Coronary artery (tissue), 2 donors: ENCODE results near the gene STXBP1.

Experiments used
- DNase-seq: peaks from one replicate; pipeline ENCODE4 v3.0.0-alpha.2; 2017; ENCODE audit warnings: low spot score
- H3K27ac ChIP-seq, 2 donors: fragments of 200-600 bp; sonication (generic); one replicate each; pipeline ENCODE4 v1.5.1; 2016 to 2019
- H3K4me3 ChIP-seq: fragments of 200-600 bp; sonication (generic); 2 replicates; pipeline ENCODE4 v1.5.1; 2016; ENCODE audit warnings: mild to moderate bottlenecking, moderate library complexity
- TF ChIP-seq, protein P1 (sequence below): fragments of 200-600 bp; sonication (generic); IDR thresholded peaks from one replicate; pipeline ENCODE4 v1.5.1; 2019; ENCODE audit warnings: antibody characterized with exemption

Gene STXBP1

DNA sequence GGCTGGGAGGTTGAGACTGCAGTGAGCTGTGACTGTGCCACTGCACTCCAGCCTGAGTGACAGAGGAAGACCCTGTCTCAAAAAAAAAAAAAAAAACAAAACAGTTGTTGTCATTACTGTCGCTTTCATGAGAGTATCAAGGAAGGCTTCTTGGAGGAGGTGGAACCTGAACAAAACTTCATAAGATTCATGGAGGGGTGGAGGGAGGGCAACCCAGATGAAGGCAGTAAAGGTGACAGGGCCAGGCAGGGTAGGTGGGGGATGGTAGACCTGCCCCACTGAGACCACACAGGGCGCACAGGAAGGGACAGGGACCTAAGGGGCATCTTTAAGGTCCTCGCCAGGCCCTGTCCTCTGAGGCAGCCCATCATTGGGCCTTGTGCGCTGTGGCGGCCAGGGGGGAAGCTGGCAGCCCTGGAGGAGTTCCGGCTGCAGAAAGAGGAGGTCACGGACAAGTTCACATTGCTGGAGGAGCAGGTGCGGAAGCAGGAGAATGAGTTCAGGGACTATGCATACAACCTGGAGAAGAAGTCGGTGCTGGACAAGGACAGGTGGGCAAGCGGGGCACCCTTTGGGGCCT, 98.2 kb downstream of the STXBP1 start:
- TF ChIP-seq, protein P1, sequence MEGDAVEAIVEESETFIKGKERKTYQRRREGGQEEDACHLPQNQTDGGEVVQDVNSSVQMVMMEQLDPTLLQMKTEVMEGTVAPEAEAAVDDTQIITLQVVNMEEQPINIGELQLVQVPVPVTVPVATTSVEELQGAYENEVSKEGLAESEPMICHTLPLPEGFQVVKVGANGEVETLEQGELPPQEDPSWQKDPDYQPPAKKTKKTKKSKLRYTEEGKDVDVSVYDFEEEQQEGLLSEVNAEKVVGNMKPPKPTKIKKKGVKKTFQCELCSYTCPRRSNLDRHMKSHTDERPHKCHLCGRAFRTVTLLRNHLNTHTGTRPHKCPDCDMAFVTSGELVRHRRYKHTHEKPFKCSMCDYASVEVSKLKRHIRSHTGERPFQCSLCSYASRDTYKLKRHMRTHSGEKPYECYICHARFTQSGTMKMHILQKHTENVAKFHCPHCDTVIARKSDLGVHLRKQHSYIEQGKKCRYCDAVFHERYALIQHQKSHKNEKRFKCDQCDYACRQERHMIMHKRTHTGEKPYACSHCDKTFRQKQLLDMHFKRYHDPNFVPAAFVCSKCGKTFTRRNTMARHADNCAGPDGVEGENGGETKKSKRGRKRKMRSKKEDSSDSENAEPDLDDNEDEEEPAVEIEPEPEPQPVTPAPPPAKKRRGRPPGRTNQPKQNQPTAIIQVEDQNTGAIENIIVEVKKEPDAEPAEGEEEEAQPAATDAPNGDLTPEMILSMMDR, result no peak
- no peak overlapping the region for H3K4me3 ChIP-seq
- no peak overlapping the region for H3K27ac ChIP-seq
- DNase-seq, result no peak

DNA sequence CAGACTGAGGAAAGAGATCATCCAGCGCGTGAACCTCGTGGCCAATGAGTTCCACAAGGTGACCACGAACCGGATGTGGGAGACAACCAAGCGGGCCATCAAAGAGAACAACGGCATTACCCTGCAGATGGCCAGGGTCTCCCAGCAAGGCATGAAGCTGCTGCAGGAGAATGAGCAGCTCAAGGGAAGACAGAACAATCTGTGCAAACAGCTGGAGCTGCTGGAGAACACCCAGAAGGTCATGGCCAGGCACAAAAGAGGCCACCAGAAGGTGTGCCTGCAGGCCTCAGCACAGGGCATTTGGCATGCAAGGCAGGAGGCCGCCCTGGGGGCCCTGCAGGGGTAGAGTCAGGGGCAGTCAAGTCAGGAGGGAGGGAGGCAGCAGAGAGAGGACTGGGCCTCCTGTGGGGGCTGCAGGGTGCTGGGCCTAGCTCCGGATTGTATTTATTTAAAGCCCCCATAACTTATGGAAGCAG, 99.2 kb downstream of the STXBP1 start:
- TF ChIP-seq, protein P1, result no peak
- H3K27ac ChIP-seq, result no peak overlapping the region
- DNase-seq, result no peak
- no peak overlapping the region for H3K4me3 ChIP-seq

DNA sequence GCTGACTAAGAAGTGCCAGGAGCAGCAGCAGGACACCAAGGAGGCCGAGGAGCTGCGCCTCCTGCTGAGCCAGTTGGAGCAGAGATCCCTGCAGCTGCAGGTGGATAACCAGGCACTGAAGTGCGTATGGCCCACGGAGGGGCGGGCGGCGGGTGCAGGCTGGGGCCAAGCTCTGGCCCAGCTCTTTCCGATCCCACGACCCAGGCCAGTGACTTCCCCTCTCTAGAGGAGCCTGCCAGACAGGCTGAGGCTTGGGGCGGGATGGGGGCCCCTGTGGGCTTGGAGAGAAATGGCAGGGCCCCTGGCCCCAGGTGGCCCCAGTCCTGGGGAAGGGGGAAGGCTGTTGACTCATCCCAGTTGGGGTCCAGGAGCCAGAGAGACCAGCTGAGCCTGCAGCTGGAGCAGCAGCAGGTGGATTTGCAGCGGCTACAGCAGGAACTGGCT, 99.8 kb downstream of the STXBP1 start:
- TF ChIP-seq, protein P1, result no peak

DNA sequence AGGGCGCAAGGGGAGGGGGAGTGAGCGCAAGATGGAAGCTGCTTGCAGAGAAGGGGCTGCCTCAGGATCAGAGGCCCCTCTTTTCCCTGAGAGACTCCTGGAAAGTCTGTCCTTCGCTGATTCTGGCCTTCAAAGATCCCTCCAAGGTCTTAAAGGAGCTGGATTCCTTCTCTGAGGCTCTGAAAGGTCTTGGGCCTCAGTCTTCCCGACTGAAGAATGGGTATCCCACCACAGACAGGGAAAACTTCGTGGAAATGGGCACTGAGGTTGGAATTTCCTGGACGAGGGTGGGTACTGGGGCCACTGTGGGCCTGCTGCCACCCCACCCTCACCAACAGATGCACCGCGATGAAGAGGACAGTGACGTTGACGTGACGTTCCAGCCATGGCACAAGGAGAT, 100.3 kb downstream of the STXBP1 start:
- DNase-seq, result no peak
- no peak overlapping the region for H3K4me3 ChIP-seq
- TF ChIP-seq, protein P1, result no peak
- no peak overlapping the region for H3K27ac ChIP-seq

More for the DNA sequence above, 99.8 kb downstream of the STXBP1 start:
- H3K4me3 ChIP-seq, result no peak overlapping the region
- no peak overlapping the region for H3K27ac ChIP-seq
- no peak for DNase-seq

DNA sequence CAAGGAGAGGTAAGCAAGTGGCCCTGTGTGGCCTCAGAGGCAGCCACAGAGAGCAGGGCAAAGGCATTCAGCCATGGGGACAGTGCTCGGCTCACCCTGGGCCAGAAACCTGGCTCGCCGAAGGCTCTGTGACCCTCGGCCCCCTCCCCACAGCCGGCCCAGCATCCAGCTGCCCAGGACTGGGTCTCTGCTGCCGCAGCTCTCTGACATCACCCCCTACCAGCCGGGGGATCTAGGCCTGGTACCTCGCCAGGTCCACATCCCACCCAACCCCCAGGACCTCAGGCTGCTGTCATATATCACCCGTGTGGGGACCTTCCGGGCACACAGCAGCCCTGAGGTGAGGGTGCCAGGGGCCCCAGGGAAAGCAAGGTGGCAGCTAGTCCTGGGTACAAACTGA, 100.8 kb downstream of the STXBP1 start:
- TF ChIP-seq, protein P1, result no peak

DNA sequence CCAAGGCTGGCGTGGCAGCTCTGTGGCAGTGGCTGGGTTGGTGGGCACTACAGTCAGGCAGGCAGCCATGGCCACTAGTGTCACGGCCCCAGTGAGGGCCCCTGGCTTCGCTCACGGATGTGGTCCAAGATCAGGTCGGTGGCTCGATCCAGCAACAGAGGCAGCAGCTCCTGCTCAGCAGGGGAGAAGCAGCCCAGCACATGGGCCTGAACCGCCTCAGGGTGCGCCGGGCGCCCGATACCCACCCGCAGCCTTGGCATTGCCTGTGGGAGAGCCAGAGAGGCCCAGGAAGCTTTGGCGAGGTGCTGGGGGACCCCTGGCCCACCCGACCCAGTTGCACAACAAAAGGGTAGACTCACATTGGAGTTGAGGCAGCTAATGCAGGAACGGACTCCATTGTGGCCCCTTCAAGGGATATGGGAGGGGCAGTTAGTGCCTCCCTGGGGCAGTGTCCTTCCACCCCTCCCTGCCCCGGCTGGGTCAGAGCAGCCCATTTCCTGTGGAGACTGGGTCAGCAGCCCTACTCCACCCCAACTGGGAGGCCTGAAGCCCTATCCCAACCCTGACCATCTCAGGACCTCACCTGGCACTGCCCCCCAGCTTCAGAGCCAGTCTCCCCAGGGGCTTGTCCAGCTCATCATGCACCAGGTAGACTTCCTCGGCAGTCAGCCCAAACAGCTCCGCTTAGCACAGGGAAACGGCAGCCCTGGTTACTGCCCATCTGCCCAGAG, 102.1 kb downstream of the STXBP1 start:
- no peak for DNase-seq
- H3K27ac ChIP-seq, result no peak overlapping the region

More for the DNA sequence above, 100.8 kb downstream of the STXBP1 start:
- Histone ChIP-seq H3K27ac (no peak overlapping the region), H3K4me3 (no peak overlapping the region)
- DNase-seq, result no peak

More for the DNA sequence above, 102.1 kb downstream of the STXBP1 start:
- TF ChIP-seq, protein P1, result no peak
- peak overlapping the region; percentile 96 for H3K4me3 ChIP-seq
